ENCODE results near the gene CAPNS1.

Gene CAPNS1

DNA sequence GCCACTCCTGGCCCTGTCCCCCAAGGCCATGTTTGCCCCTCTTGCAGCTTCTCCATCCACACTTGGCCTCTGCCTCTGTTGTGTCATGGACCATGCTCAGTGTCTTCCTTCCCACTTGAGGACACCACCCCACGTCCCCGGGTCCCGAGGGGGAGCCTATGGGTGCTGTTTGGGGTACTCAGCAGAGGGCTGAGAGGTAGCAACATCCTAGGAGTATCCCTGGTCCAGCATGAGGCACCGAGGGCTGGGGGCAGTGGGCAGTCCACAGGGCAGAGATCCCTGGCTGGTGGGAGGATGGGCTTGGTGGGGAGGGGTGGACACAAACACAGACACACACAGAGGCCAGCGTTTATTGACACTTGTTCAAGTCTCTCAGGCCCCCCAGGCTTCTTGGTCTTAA lies 10.7 kb downstream of the CAPNS1 start:
- no peak for DNase-seq (ENCODE audit: extremely low read depth, low read depth)
- TF ChIP-seq, protein P1, sequence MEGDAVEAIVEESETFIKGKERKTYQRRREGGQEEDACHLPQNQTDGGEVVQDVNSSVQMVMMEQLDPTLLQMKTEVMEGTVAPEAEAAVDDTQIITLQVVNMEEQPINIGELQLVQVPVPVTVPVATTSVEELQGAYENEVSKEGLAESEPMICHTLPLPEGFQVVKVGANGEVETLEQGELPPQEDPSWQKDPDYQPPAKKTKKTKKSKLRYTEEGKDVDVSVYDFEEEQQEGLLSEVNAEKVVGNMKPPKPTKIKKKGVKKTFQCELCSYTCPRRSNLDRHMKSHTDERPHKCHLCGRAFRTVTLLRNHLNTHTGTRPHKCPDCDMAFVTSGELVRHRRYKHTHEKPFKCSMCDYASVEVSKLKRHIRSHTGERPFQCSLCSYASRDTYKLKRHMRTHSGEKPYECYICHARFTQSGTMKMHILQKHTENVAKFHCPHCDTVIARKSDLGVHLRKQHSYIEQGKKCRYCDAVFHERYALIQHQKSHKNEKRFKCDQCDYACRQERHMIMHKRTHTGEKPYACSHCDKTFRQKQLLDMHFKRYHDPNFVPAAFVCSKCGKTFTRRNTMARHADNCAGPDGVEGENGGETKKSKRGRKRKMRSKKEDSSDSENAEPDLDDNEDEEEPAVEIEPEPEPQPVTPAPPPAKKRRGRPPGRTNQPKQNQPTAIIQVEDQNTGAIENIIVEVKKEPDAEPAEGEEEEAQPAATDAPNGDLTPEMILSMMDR (IDR thresholded peaks at IDR 0.05; ENCODE audit: low read depth, low read length, missing control alignments): no peak
- no peak overlapping the region for H3K4me3 ChIP-seq (replicated peaks; ENCODE audit: low read depth, low read length)

DNA sequence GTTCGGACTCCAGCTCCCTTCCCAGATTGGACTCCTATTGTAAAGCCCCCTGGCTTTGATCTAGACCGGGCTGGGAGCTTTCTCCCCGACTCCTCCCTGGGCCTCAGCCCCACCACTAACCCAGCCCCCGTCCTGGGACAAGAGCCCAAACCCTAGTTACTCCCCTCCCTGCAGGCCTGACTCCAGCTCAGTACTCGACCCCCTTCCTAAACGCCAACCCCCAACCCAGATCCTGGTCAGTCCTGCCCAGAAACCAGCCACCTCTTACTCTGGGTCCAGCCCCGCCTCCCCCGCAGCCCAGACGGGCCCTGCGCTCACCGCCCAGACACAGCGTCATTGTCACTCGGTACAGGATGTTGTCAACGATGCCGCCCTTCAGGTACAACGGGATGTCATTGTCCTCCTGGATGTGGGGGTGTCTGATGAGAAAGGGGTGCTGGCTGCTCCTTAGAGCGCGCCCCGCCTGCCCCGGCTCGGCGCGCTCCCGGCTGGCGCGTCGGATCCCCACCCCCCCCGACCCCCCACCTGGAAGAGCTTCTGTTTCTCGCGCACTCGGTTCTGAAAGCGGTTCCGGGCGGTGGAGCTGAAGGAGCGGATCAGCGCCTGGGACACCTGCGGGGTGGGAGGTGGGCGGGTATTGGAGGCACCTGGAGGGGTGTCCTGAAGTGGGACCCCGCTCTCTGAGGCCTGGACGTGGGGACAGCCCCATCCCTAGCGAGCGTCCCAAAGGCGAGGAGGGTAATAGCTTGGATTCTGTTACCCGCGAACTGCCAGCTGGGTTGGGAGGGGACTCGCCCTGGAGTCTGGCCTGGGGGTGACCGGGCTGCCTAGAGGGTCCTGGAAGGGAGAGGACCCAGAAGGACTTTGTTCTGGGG lies 11.5 kb downstream of the CAPNS1 start:
- TF ChIP-seq, protein P1 (IDR thresholded peaks at IDR 0.05; ENCODE audit: low read depth, low read length, missing control alignments): no peak
- no peak for DNase-seq (ENCODE audit: extremely low read depth, low read depth)
- peak overlapping the region; percentile 23 for H3K4me3 ChIP-seq (replicated peaks; ENCODE audit: low read depth, low read length)

DNA sequence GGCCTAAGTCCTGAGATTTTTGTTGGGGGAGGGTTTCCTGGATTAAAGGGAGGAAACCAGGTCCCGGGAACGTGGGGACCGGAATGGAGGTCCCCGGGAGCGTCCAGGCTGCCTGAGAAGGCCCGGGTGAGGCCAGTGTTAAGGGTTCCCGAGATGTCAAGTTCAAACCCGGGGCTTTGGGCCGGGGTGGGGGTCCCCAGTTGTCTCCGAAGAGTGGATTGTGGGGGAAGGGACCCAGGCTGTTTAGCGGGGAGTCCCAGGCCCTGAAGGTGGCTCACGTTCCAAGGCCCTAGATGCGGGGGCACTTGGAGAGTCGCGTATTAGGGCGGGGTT lies 12.1 kb downstream of the CAPNS1 start:
- TF ChIP-seq, protein P1 (IDR thresholded peaks at IDR 0.05; ENCODE audit: low read depth, low read length, missing control alignments): no peak
- peak overlapping the region; percentile 23 for H3K4me3 ChIP-seq (replicated peaks; ENCODE audit: low read depth, low read length)
- no peak for DNase-seq (ENCODE audit: extremely low read depth, low read depth)

DNA sequence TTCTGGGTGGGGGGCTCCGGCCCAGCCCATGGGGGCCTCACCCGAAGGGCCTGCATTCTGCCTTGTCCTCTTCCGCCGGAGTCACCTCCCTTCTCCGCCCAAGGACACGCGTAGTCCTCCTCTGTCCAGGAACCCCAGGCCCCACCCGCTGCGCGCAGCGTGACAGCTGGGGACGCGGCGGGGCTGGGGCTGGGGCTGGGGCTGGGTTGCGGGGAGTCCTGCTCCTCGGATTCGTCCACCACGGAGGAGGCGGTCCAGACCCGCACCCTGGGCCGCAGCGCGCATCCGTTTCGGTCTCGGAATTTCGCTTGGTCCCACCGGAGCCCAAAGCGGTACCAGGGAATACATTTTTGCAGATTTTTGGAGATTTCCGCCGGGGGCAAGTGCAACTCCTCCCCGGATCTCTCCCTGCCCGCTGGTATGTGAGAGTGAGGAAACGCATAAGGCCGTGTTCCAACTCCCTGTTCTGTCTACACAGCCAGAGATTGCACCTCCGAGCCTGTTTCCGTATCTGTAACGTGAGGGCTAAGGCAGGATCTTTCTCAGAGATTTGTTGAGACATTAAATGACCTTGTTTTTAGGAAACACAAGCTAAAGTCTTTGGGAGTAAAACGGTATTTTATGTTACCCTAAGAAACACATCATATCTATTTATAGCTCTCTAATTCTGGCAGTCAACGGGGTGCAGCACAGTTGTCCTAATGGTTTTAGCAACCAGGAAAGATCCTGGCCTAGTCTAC lies 12.7 kb downstream of the CAPNS1 start, which contains the start of gene COX7A1:
TSS of gene COX7A1 (minus strand) at position 96 of the 740 bp plus-strand sequence. CDS start at position 56, 40 bp downstream.
- DNase-seq (ENCODE audit: extremely low read depth, low read depth): no peak
- TF ChIP-seq, protein P1 (IDR thresholded peaks at IDR 0.05; ENCODE audit: low read depth, low read length, missing control alignments): no peak
- H3K4me3 ChIP-seq (replicated peaks; ENCODE audit: low read depth, low read length): peak within 1 kb of the TSS; percentile 23

DNA sequence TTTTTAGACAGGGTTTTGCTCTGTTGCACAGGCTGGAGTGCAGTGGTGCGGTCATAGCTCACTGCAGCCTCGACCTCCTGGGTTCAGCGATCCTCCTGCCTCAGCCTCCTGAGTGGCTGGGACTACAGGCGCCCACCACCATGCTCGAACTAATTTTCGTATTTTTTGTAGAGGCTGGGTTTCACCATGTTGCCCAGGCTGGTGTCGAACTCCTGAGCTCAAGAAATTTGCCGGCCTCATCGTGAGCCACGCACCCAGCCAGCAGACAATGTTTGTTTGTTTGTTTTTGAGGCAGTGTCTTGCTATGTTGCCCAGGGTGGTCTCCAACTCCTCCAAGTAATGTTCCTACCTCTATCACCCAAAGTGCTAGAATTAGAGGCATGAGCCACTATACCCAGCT lies 13.3 kb downstream of the CAPNS1 start:
- TF ChIP-seq, protein P1 (IDR thresholded peaks at IDR 0.05; ENCODE audit: low read depth, low read length, missing control alignments): no peak
- H3K4me3 ChIP-seq (replicated peaks; ENCODE audit: low read depth, low read length): no peak overlapping the region

DNA sequence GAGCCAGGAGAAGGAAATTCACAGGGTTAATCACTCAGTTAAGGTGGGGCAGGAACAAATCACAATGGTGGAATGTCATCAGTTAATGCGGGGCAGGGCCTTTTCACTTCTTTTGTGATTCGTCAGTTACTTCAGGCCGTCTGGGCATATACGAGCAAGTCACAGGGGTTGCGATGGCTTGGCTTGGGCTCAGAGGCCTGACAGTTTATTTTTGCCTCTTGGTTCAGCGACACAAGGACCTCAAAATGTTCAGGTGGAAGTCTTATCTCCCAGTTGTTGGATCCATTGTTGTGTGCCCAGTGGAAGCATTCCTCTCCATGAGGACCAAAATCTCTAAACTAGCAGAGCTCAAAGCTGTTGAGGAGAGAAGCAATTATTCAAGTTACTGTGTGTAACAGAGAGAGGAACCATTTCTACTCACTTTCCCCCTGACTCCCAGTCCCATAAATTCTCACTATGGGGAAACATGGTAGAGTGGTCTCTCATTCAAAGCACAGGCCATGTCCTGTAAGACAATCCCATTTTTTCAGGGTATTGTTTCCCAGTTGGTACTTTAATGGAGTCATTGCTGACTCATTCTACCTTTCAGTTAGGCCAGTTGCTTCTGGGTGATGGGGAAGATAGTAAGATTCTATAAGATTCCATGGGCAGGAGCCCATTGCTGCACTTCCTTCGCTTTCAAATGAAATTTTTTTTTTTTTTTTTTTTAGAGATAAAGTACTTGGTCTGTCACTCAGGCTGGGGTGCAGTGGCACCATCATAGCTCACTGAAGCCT lies 21.1 kb downstream of the CAPNS1 start:
- no peak for DNase-seq (ENCODE audit: extremely low read depth, low read depth)
- TF ChIP-seq, protein P1 (IDR thresholded peaks at IDR 0.05; ENCODE audit: low read depth, low read length, missing control alignments): no peak
- no peak overlapping the region for H3K4me3 ChIP-seq (replicated peaks; ENCODE audit: low read depth, low read length)

More for the DNA sequence above, 13.3 kb downstream of the CAPNS1 start:
- no peak for DNase-seq (ENCODE audit: extremely low read depth, low read depth)

Measured in HFF-Myc (cell line).